ENCODE data around the gene PSME2. TPM values are rescaled to one million over a fixed set of nuclear protein-coding genes. Genes with fewer than 3 reads are reported as not detected.

PSME2 gene
- total RNA-seq, 4 donors from 2014 or later, result 59.5 to 69.8 (median 68.5) TPM

DNA sequence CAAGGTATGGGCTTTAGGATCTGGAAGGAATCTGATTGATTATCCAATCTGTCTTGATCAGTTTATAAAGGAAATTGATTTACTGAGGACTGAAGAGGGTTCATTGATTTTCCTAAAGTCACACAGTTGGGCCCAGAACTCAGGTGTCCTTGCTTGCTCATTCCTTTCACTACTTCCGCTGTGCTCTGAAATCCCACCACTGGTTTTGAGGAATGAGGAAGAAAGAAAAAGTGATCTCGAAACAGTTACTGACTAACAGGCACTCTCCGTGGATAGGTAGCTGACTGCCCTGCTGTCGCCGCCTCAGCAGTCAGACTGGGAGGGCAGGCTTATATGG is 16.1 kb downstream of the PSME2 start, which contains the start of gene FITM1:
Gene FITM1 (plus strand): TSS at position 280 of the 337 bp plus-strand sequence. CDS start 905 bp downstream, outside the sequence.
- H3K9me3 ChIP-seq, result no peaks in the 10 kb centered on the region
- intact Hi-C loops (cut with DNase I; ENCODE audit: low total_unique reads), result no loop called here
- no peak within 1 kb of the TSS for H3K4me3 ChIP-seq
- TF ChIP-seq, protein P1, sequence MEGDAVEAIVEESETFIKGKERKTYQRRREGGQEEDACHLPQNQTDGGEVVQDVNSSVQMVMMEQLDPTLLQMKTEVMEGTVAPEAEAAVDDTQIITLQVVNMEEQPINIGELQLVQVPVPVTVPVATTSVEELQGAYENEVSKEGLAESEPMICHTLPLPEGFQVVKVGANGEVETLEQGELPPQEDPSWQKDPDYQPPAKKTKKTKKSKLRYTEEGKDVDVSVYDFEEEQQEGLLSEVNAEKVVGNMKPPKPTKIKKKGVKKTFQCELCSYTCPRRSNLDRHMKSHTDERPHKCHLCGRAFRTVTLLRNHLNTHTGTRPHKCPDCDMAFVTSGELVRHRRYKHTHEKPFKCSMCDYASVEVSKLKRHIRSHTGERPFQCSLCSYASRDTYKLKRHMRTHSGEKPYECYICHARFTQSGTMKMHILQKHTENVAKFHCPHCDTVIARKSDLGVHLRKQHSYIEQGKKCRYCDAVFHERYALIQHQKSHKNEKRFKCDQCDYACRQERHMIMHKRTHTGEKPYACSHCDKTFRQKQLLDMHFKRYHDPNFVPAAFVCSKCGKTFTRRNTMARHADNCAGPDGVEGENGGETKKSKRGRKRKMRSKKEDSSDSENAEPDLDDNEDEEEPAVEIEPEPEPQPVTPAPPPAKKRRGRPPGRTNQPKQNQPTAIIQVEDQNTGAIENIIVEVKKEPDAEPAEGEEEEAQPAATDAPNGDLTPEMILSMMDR (IDR thresholded peaks at IDR 0.05), result no peak
- no peak for TF ChIP-seq EP300 (IDR thresholded peaks at IDR 0.05; ENCODE audit: low read depth)
- no peak for TF ChIP-seq POLR2A (IDR thresholded peaks at IDR 0.05)
- TF ChIP-seq POLR2AphosphoS5 (IDR thresholded peaks at IDR 0.05), result no peak
- in situ Hi-C loops (cut with MboI; ENCODE audit: low pct_ligation_motif_present in 1 of 4, low pct_unique_long_range_greater_than_20kb in 1 of 4, low sequenced_read_pairs in 3 of 4), result no loop called here
- H3K4me1 ChIP-seq, result peaks cover 1 to 3% (median 2%) of the 10 kb centered on the region in 4 donors
- no peaks in the 10 kb centered on the region for H3K27me3 ChIP-seq
- H3K36me3 ChIP-seq, result no peaks in the 10 kb centered on the region
- 86 to 92% methylated on average over 5 of the region's 5 CpGs for WGBS, 2 donors (ENCODE audit: low coverage in 1 of 2)
- no peak for DNase-seq
- H3K27ac ChIP-seq, result no peak within 1 kb of the TSS

DNA sequence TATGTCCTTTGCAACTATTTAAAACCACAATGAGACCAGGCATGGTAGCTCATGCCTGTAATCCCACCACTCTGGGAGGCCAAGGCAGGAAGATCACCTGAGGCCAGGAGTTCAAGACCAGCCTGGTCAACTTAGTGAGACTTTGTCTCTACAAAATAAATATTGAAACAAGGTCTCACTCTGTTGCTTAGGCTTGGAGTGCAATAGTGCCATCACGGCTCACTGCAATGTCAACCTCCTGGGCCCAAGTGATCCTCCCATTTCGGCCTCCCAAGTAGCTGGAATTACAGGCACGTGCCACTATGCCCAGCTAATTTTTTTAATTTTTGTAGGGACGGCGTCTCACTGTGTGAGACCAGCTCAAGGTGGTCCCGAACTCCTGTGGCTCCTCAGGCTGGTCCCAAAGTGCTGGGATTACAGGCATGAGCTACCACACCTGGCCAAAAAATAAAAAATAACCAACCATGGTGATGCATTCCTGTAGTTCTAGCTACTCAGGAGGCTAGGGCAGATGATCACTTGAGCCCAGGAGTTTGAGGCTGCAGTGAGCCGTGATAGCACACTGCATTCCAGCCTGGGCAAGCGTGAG is 16.9 kb downstream of the PSME2 start:
- H3K4me3 ChIP-seq, result no peak overlapping the region
- no peak overlapping the region for H3K27ac ChIP-seq
- in situ Hi-C loops (cut with MboI; ENCODE audit: low pct_ligation_motif_present in 1 of 4, low pct_unique_long_range_greater_than_20kb in 1 of 4, low sequenced_read_pairs in 3 of 4), result no loop called here
- WGBS, 2 donors (ENCODE audit: low coverage in 1 of 2), result 94 to 95% methylated on average over 2 to 8 of the region's 8 CpGs
- no peaks in the 10 kb centered on the region for H3K4me1 ChIP-seq
- TF ChIP-seq, protein P1 (IDR thresholded peaks at IDR 0.05), result no peak
- no peak for TF ChIP-seq POLR2A (IDR thresholded peaks at IDR 0.05)
- no peak for TF ChIP-seq POLR2AphosphoS5 (IDR thresholded peaks at IDR 0.05)
- TF ChIP-seq EP300 (IDR thresholded peaks at IDR 0.05; ENCODE audit: low read depth), result no peak
- no peaks in the 10 kb centered on the region for H3K9me3 ChIP-seq
- intact Hi-C loops (cut with DNase I; ENCODE audit: low total_unique reads), result no loop called here
- H3K27me3 ChIP-seq, result no peaks in the 10 kb centered on the region
- H3K36me3 ChIP-seq, result no peaks in the 10 kb centered on the region
- no peak for DNase-seq

DNA sequence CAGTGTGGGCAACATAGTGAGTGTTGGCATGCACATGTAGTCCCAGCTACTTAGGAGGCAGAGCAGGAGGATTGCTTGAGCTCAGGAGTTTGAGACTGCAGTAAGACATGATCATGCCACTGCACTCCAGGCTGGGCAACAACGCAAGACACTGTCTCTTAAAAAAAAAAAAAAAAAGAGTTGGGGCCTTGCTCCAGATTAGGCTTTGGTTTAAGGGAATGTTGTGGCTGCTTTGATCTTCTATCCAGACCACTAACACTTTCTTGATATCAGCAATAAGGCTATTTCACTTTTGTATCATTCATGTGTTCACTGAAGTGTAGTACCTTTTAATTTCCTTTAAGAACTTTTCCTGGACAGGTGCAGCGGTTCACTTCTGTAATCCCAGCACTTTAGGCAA is 18.7 kb downstream of the PSME2 start:
- in situ Hi-C loops (cut with MboI; ENCODE audit: low pct_ligation_motif_present in 1 of 4, low pct_unique_long_range_greater_than_20kb in 1 of 4, low sequenced_read_pairs in 3 of 4), result no loop called here
- no peak for DNase-seq
- TF ChIP-seq, protein P1 (IDR thresholded peaks at IDR 0.05), result no peak
- TF ChIP-seq EP300 (IDR thresholded peaks at IDR 0.05; ENCODE audit: low read depth), result no peak
- no peak for TF ChIP-seq POLR2A (IDR thresholded peaks at IDR 0.05)
- TF ChIP-seq POLR2AphosphoS5 (IDR thresholded peaks at IDR 0.05), result no peak
- WGBS, 2 donors (ENCODE audit: low coverage in 1 of 2), result 64 to 87% methylated on average over 2 of the region's 2 CpGs
- Histone ChIP-seq H3K27me3 (no peaks in the 10 kb centered on the region), H3K36me3 (peaks cover 0 to 13% (median 3%) of the 10 kb centered on the region in 4 donors), H3K9me3 (no peaks in the 10 kb centered on the region), H3K4me3 (no peak overlapping the region), H3K4me1 (no peaks in the 10 kb centered on the region), H3K27ac (no peak overlapping the region)
- intact Hi-C loops (cut with DNase I; ENCODE audit: low total_unique reads), result no loop called here

DNA sequence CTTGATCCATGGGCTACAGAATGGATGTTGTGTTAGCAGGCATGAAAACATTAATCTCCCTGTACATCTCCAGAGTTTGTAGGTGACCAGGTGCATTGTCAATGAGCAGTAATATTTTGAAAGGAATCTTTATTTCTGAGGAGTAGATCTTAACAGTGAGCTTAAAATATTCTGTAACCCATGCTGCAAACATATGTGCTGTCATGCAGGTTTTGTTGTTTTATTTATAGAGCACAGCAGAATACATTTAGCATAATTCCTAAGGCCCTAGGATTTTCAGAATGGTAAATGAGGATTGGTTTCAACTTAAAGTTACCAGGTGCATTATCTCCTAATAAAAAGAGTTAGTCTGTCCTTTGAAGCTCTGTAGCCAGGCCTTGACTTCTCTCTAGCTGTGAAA is 19.5 kb downstream of the PSME2 start:
- intact Hi-C loops (cut with DNase I; ENCODE audit: low total_unique reads), result no loop called here
- no peak overlapping the region for H3K4me3 ChIP-seq
- H3K9me3 ChIP-seq, result no peaks in the 10 kb centered on the region
- peaks cover 0 to 20% (median 6%) of the 10 kb centered on the region in 4 donors for H3K36me3 ChIP-seq
- no peaks in the 10 kb centered on the region for H3K4me1 ChIP-seq
- in situ Hi-C loops (cut with MboI; ENCODE audit: low pct_ligation_motif_present in 1 of 4, low pct_unique_long_range_greater_than_20kb in 1 of 4, low sequenced_read_pairs in 3 of 4), result no loop called here
- H3K27me3 ChIP-seq, result no peaks in the 10 kb centered on the region
- no peak overlapping the region for H3K27ac ChIP-seq
- DNase-seq, result no peak
- TF ChIP-seq EP300 (IDR thresholded peaks at IDR 0.05; ENCODE audit: low read depth) (no peak), POLR2A (IDR thresholded peaks at IDR 0.05) (no peak), POLR2AphosphoS5 (IDR thresholded peaks at IDR 0.05) (no peak)
- TF ChIP-seq, protein P1 (IDR thresholded peaks at IDR 0.05), result no peak

Data from transverse colon (tissue), 4 donors.